OCI-LY1 (cell line): ENCODE measurements around the gene GMDS.

Experiments used
- CTCF ChIP-seq: fragments of 200-600 bp; sonication (generic), shearing (Covaris generic); IDR thresholded peaks from 2 replicates; pipeline ENCODE4 v1.5.1; 2017; ENCODE audit warnings: mild to moderate bottlenecking, antibody characterized with exemption, low read length, moderate library complexity, mixed read lengths
- EZH2 ChIP-seq: fragments of 200-600 bp; sonication (generic), shearing (Covaris generic); IDR thresholded peaks from 2 replicates; pipeline ENCODE4 v1.8.0; 2017; ENCODE audit warnings: borderline replicate concordance, mixed run types, mild to moderate bottlenecking, antibody characterized with exemption, low read length, moderate library complexity, mixed read lengths

DNA sequence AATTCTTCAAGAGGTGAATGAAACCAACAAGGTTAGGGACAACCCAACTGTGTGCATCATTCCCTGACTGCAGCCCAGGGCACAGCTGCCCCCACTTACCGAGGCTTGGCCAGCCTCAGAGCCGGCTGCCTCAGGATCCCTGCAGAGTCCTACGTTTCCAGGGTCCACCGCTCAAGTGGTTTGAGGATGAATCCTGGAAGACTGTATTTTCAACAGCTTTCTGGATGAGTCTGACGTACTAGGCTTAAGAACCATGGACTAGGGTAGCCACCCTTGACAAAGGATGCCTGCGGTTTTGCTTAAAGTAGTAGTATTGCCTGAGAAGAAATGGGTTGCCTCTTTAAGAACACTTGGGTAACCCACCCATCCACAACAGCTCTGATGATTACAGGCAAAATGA lies 534.3 kb downstream of the GMDS start:
- TF ChIP-seq CTCF (no peak), EZH2 (no peak)
